ENCODE data around the gene GDF7. TPM values are rescaled to one million over a fixed set of nuclear protein-coding genes. Genes with fewer than 3 reads are reported as not detected.

GDF7 gene
- total RNA-seq (ENCODE audit: low replicate concordance): under 0.01 and 2.9 TPM in 2 replicates

DNA sequence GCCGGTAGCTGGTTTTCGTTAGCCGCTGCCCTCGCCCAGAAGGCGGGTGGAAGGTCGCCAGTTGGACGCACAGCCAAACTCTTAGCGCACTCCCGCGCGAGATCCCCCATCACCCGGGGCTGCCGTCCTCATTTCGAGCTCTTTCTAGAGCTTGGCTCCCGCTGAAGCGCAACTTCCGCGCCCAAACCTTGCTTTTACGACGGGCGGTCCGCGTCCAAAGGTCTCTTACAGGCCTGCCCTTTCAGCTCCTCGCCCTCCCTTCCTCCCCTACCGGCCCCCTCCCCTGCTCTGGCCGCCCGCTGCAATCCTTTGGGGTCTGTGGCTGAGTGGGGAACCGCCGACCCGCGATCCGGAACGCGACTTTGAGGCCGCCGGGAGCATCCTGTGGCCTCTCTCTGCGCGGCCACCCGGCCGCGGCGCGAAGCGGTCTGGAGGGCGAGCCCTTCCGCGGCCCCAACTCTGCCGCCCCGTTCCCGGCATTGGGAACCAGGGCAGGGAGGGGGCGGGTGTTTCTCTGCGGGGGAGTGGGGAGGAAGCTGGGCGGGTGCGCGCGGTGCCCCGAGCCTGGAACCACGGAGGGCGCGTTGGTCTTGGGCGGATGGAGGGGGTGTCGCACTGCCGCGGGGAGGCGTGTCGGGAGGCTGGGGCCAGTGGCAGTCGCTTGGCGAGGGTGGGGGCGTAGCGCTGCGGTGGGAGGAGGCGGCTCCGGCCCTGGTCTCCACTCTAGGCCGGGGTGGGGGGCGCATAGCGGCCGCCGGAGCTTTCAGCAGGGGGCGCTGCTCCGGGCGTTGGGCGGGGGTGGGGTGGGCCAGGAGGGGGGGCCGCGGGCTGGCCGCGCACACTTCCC lies at the start of gene GDF7:
GDF7 (plus strand) TSS at position 841 of the 847 bp plus-strand sequence. CDS start 96 bp downstream, outside the sequence.

DNA sequence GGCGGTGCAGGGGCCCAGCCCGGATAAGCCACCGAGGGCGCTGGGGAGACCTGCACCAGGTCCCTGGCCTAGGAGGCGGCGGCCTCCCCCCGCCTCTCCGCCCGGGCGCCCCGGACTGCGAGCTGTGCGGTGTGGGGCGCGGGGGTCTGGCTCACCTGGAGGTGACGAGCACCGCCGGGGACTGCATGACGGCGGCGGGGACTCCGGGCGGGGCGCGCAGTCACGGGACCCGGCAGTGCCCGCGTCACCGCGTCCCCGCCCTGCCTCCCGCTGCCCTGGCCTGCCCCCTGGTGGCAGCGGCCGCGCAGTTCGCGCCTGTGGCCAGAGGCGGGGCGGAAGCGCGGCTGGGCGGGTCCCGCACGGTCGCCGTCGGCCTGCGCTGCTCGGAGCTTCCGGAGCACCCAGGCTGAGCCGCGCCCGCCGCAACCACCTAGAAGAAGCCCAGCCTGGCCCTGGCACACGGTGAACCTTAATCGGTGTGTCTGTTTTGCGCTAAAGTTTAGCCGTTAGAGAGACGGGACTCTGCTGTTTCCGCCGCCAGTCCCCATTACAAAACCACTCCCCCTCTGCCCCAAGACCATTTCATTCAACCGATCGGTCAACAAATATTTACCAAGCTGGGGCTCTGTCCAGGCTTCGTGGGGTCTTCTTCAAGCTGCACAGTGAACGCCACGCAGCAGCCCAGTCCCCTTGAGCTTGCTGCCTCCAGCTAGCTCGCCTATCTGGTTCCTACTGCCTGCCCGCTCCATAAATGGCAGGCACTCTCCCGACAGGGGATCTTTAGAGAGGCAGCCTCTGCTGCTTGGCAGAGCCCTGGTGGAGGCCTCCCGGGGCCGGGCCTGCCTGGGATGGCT lies 15.8 kb upstream of the GDF7 start, which contains the start of gene HS1BP3:
HS1BP3 (minus strand) TSS at position 222 of the 854 bp plus-strand sequence; CDS start at position 187, 35 bp downstream.

Other genes starting within 250 kb of the GDF7 start
- 29.5 and 245 TPM in 2 replicates for gene RHOB, start 220.1 kb upstream of the GDF7 start, total RNA-seq (ENCODE audit: low replicate concordance)
- gene HS1BP3, start 16.0 kb upstream of the GDF7 start, total RNA-seq (ENCODE audit: low replicate concordance): 19.0 and 20.9 TPM in 2 replicates
- gene LDAH, start 156.0 kb downstream of the GDF7 start, total RNA-seq (ENCODE audit: low replicate concordance): 8.7 and 12.3 TPM in 2 replicates